HG02885 (cell line): Measurements from ENCODE around the gene ARHGEF17.

Source experiments
- ATAC-seq: cut with Tn5 transposase; IDR thresholded peaks from one replicate; pipeline ENCODE4 v1.9.1; 2021; ENCODE audit warnings: mild to moderate bottlenecking; ENCODE audit not compliant: unreplicated experiment, poor library complexity

ARHGEF17 gene

DNA sequence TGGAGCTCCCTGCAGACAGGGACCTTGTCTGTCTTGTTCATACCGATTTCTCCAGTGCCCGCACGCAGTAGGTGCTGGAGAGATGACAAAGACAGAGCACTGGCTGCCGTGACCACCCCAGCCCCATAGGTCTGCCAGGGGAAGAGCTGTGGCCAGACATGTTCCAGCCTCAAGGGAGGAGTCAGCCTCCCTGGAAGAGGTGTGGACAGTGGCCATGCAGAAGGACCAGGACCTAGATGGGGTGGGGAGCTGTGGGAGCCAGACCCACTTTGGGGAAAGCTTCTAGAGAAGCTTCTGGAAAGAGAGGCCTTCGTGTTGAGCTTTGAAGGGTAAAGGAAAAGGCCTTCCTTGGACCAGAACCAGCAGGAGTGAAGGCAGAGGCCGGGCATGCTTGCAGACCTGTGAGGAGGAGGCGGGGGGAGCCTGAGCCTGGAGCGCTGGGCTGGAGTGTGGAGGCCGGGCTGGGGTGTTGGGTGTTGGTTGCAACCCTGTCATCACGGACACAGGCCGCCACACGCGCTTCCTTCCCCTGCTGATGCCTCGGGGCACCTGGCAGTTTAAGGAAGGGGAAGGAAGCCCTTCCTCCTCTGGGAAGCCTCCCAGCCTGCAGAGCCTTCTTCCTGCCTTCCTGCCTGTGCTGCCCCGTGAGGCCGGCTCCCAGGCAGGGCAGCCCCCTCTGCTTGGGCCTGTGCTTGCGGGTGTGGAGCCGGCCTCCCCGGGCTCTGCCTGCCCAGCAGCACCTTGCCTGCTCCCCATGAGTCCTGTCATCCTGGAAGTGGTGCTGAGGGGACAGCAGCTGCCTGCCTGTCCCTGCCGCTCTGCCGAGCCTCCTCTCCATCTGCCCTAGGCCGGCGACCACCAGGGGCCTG lies 80.4 kb downstream of the ARHGEF17 start:
- no peak for ATAC-seq

DNA sequence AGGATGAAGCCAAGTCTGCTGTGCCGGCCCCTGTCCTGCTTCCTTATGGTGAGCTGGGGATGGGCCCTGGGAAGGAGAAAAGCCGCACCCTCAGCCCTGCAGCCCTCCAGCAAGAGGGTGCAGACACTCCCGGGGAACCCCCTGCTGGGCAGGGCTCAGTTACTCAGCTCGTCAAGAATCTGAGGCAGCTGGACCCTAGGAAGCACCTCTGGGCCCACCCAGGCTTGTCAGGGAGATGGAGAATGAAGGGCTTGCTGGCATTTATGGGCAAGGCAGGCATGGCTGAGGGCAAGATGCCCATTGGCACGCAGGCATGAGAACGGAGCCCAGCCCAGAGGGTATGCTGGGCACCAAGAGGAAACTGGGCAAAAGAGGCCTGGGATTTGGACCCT lies 81.1 kb downstream of the ARHGEF17 start:
- no peak for ATAC-seq

DNA sequence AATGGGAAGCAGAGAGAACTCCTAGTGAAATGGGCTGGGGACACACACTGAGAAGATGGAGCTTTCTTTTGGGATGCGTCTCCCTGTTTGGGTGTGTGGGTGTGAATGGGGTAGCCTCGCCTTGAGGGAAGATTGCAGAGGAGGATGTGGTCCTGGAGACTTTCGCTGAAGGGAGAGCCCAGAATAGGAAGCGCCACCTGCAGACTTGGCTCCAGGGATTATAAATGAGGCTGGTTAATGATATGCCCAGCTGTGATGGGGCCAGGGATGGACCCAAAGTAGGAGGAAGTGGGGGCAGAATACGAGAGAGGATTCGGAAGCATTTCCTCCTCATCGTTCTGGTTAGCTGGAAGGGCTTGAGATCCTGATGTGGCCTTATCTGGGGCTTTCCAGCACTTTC lies 81.8 kb downstream of the ARHGEF17 start:
- no peak for ATAC-seq

DNA sequence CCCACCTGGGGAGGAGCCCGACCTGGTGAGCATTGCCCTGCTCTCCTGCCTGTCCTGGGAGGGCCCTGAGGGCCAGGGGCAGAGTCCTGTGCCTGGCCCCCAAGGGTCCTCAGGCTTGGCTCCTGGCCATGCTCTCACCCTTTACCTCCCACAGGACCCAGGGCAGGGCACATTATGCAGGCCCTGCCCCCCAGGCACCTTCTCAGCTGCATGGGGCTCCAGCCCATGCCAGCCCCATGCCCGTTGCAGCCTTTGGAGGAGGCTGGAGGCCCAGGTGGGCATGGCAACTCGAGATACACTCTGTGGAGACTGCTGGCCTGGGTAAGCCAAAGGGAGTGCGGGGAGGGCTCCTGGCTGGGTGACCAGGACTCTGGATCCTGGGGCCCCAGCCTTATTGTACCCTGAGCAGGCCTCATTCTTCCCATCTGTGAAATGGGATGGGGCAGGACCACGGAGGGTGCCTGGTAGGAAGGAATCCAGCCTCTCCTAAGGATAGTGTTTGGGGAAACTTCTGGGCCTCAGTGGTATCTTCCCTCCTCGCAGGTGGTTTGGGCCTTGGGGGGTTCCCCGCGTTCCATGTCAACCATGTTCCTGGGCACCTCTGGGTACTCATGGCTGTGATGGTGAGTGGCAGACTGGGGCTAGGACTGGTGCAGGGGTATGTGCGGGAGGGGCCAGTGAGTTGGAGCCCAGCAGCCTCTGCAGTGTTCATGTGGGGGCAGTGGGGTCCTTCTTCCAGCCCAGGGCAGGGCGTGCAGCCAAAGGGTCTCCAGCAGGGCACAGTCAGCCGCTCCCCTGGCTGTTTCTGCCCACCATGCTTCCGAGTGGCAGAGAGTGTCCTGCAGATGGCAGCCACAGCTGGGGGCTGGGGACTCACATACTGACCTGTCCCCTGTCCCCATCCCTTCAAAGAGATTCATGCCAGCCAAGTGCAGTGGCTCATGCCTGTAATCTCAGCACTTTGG lies 82.8 kb downstream of the ARHGEF17 start:
- ATAC-seq, result no peak

DNA sequence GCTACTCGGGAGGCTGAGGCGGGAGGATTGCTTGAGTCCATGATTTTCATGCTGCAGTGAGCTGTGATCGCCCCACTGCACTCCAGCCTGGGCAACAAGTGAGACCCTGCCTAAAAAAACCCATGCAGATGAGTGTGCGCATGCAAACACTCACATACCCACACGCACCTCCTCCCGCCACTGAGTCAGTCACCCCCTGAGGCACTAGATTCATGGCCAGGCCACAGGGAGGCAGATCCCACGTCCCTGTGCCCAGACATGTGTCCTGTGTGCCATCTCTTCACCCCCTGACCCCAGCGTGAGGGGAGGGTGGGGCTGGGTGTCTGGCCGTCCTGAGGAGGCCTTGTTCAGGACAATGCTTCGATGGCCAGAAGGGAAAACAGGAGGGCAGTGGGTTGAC lies 83.6 kb downstream of the ARHGEF17 start:
- no peak for ATAC-seq

DNA sequence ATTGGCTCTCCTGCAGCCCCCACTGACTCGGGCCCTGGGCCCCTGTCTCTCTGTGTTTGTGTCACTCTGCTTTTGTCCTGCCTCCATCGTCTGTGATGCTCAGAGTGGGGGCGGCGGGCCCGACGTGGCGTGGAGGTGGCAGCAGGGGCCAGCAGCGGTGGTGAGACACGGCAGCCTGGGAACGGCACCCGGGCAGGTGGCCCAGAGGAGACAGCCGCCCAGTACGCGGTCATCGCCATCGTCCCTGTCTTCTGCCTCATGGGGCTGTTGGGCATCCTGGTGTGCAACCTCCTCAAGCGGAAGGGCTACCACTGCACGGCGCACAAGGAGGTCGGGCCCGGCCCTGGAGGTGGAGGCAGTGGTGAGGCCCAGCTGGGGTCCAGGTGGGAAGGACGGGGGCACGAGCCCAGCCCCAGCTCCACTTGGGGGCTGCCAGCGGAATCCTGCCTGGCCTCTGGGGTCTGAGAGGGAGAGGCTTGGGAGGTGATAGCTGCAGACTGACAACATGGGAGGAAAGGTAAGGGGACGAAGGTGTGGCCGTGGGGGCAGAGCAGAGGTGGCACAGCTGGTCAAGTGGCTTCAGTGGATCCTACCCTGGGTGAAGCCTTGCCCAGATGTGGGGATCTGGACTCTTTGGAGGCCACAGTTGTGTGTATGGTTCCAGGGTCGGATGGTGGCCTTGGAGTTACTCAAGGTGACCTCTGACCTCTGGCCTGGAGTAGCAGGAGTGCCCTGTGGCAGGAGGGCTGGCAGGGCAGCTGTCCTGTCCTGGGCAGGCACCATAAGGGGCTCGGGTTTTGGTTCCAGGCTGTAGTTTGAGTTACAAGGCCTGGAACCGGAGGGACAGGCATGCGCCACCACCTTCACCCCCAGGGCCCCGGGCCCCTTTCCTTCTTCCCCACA lies 84.3 kb downstream of the ARHGEF17 start:
- ATAC-seq, result no peak

DNA sequence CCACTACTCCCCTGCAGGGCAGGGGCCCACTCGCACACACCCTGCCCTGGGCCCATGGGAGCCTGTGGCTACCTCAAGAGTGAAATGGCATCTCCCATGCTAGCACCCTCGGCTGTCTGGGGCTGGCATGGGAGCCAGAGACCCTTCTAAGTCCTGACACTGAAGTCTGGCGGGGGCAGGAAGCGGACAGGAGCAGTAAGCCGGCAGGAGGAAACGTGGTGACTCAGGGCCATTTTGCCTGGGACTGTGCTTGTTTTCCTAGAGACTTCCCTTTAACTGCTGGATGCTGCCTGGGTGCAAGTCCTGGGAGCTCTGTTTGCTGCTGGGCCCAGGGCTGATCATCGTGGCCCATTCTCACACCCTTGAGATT lies 84.9 kb downstream of the ARHGEF17 start:
- ATAC-seq, result no peak

DNA sequence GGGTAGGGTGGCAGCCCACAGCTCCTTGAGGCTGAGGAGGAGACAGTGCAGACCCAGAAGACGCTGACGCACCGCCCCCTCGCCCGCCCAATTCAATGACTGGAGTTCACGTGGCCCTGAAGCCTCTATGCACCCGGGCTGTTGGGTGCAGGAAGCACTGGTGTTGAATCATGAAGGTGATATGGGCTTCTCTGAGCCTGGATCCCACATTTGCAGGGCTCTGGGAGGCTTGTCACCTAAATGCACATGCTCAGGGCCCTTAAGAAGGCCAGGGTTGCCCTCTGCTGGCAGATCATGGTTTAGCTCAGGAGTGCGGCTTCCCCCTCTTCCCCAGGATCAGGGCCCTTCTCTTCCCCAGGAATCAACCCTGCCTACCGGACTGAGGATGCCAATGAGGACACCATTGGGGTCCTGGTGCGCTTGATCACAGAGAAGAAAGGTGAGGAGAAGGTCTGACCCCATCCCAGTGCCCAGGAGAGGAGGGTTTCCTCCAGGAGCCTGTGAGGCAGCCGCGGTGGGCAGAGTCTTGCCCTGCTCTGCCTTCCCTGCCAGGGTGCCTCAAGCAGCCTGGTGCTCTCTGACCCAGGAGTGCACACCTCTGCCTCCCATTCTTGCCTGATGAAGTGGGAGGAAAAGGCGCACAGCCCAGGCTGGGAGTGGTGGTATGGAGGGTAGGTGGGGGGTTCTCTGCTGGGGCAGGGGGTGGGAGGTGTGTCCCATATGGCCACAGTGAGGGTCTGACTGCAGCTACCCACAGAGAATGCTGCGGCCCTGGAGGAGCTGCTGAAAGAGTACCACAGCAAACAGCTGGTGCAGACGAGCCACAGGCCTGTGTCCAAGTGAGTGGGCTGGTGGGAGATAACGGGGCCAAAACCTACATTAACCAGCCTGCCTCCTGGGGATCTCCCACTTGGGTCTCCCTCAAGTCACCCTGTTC lies 85.7 kb downstream of the ARHGEF17 start:
- no peak for ATAC-seq

DNA sequence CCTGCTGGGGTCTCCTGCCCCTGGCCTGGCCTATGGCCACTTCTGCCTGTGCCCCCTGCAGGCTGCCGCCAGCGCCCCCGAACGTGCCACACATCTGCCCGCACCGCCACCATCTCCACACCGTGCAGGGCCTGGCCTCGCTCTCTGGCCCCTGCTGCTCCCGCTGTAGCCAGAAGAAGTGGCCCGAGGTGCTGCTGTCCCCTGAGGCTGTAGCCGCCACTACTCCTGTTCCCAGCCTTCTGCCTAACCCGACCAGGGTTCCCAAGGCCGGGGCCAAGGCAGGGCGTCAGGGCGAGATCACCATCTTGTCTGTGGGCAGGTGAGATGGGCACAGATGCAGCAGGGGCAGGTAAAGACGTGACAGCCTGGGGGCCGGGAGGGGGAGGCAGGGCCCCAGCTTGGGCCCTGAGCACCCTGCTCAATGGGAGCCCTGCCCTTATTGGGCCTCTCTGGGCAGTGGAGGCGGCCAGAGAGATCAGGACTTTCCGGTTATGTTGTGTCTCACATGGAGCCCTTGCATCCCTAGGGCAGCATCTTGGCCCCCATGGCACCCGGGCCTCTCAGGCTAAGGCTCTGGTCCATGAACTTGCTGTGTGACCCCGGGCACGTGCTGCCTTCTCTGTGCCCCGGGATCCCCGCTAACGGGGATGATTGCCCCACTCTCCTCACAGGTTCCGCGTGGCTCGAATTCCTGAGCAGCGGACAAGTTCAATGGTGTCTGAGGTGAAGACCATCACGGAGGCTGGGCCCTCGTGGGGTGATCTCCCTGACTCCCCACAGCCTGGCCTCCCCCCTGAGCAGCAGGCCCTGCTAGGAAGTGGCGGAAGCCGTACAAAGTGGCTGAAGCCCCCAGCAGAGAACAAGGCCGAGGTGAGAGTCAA lies 86.6 kb downstream of the ARHGEF17 start:
- no peak for ATAC-seq

DNA sequence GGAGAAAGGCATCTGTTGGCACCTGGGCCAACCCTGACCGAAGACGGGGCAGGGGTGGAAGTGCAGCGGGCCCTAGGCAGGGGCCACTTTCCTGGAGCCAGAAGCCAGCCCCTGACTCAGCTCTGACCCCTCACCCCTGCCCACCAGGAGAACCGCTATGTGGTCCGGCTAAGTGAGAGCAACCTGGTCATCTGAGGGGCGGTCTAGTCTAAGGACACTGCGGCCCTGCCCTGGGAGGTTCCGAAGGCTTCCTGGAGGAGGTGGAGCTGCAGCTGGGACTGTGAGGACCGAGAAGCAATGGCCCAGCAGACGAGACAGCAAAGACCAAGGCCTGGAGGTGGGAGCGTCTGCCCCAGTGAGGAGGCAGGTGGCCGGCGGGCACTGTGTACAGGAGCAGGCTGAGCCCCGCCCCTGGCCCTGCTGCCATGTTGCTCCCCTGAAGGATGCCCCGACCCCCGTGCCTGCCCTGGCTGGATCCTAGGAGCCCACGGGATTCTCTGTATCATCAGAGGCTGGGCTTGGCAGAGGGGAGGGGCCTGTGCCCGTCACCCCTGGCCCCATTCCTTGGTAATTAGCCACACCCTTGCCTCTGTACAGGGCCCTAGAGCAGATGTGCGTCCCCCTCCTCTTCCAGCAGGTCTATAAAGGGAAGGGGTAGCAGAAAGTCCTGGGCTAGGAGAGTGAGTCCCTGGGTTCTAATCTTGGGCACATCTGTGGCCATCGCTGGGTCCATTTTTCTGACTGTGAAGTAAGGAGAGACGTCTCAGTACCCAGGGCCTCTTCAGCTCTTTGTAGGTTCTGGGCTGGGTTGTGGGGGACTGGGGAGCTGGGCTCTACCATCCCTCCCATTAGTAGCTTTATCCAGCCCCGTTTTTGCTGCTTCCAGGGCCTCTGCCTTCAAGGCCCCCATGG lies 87.5 kb downstream of the ARHGEF17 start:
- ATAC-seq, result no peak

DNA sequence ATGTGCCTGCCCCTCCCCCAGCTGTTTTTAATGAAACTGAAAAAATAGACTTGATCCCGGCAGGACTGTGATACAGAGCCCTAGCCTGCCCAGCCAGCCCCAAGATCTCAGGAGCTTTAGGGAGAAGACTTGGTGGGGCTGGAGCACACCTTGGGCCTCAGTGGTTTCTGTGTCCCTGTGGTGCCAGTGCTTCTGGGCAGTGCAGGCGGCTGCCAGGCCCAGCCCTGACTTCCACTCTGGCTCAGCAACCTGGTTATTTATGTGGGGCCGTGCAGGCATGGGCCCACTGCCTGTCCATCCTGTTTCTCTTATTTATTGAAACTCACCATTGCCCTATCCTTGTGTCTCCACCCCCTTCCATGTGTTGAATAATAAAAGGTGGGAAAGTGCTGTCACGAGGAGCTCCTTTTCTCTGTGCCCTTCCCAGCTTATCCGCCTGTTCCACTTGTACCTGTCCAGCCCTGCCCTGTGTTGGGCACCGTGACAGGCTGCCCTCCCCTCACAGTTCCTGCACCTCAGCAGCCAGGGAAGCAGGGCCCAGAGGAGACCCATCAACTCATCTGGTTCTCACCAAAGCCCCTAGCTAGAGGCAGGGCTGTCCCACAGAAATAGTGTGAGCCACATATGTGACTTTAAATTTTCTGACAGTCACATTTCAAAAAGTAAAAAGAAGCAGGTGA lies 88.3 kb downstream of the ARHGEF17 start:
- ATAC-seq, result no peak

DNA sequence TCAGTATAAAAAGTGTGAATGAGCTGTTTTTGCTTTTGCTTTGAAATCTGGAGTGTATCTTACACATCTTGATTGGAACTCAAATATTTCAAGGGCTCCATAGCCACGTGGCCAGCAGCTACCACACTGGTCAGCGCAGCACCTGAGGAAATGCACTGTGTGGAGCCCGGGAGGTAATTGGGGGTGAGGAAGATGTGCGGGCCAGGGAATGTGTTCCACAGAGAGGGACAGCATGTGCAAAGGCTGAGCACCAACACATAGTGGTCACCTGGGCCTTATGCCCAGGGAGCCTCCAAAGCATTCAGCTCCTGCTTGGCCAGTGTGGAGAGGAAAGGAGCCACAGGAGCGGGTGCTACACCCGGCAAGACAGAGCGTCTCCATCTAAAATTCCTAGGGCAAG lies 88.9 kb downstream of the ARHGEF17 start:
- no peak for ATAC-seq

DNA sequence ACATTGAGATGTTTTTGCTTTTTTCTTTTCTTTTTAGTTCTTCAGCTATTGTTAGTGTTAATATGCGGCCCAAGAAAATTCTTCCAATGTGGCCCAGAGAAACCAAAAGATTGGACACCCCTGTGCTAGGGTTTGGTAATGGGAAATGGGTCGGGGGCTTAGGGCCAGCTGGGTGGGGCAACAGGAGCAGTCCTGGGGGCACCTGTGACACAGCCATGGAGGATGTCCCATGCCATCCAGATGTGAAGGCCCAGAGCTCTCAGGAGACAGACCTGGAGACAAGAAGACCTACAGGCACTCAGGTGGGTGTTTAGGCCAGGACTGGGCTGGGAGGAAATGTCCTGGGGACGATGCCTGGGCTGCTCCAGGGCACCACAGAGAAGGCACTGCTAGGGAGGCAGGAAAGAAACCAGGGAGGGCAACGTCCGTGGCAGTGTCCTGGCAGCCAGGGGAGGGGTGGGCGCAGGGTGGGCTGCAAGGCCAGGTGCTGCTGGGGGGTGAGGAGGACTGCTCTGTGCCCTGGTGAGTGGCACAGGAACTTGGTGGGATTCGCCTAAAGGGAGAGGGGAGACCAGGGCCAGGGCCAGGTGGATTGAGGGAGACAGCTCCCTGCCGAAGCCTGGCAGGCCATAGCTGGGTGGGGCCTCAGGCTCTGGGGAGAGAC lies 89.5 kb downstream of the ARHGEF17 start:
- no peak for ATAC-seq

DNA sequence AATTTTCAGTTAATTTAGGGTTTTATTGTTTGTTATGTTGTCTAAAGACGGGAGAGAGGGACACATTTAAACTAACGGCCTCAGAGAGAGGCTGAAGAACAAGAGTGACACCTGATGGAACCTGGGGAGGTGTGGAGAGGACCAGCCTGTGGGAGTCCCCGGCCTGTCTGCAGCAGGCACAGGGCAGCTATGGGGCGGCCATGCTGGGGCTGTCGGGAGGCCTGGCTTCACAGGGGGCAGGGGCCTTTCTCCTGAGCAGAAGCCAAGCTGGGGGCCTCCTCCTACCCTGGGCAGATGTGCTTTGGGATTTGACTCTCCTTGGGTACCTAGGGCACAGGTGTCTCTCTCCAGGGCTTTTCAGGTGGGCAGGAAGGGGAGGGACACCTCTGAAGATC lies 90.1 kb downstream of the ARHGEF17 start:
- ATAC-seq, result no peak

DNA sequence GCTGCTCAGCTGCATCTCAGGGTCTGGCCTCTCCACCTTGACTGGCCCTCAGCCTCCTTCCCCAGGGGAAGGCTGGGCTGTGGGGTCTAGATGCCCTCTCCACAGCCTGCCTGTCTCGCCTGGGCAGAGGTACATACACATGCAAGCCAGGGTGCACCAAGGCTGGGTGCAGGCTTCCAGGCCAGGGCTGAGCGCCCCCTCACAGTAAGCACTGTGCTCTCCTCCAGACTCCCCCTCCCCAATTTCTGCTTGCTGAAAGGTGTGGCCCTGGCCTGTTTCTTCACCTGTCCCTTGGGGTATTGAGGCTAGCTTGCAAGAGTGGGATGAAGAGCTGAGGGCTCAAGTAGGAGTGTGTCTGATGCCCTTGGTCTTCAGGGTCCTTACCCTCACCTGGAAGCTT lies 90.6 kb downstream of the ARHGEF17 start:
- no peak for ATAC-seq

DNA sequence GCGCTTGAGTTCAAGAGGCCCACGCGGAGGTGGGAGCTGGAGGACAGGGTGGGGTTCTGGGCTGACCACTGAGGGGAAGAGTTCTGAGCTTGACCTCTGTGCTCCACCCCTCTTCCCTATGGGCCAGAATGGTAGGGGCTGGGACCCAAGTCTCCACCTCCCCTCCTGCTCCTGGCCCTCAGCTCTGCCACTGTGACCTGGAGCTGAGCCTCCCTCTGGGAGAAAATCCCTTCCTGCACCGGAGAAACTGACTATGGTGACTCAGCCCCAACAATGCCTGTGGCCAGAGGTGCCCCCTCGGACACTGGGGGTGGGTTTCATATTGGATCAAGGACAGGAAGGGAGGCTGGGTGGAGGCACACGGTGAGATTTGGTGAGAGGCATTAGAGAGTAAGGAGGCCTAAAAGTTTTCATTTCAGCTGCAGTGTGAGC lies 91.1 kb downstream of the ARHGEF17 start:
- no peak for ATAC-seq
